ENCODE measurements around the gene PRTN3.

Gene PRTN3

DNA sequence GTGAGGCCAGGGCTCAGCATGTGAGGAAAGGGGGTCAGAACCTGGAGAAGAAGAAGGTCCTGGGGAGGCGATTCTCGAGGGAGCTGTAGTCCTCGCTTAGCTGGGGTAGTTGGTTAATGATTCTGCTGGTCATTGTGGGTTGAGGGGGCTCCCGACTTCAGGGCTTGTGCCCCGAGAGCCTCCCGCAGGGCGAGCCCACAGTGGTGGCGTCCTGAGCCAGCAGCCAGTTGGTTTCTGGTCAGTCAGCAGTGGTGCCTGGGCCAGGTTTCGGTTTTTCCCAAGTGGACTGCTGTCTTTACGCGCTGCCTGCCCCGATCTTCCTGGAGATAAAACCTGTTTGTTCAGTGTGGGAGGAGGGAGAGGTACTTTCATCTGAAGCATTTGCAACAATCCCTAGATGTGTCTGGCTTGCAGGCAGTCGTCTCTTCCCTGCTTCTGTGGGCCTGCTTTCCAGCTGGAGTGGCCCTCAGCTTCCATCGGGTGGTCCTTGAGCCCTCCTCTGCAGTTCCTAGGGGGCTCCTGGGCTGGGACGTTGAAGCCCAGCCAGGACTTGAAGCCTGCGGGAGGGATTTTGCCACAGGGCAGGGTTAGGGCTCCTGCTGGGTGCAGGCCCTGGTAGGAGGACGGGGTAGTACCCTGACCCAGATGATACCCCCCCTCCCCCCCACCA lies 40.3 kb upstream of the PRTN3 start:
- peak overlapping the region; percentile 99; the same call in 1 of the 2 replicates for H3K4me3 ChIP-seq (ENCODE audit: low read depth, low read length)
- no peak for DNase-seq (ENCODE audit: low read depth)
- TF ChIP-seq, protein P1, sequence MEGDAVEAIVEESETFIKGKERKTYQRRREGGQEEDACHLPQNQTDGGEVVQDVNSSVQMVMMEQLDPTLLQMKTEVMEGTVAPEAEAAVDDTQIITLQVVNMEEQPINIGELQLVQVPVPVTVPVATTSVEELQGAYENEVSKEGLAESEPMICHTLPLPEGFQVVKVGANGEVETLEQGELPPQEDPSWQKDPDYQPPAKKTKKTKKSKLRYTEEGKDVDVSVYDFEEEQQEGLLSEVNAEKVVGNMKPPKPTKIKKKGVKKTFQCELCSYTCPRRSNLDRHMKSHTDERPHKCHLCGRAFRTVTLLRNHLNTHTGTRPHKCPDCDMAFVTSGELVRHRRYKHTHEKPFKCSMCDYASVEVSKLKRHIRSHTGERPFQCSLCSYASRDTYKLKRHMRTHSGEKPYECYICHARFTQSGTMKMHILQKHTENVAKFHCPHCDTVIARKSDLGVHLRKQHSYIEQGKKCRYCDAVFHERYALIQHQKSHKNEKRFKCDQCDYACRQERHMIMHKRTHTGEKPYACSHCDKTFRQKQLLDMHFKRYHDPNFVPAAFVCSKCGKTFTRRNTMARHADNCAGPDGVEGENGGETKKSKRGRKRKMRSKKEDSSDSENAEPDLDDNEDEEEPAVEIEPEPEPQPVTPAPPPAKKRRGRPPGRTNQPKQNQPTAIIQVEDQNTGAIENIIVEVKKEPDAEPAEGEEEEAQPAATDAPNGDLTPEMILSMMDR (IDR thresholded peaks at IDR 0.05; ENCODE audit: low read depth, low read length, missing control alignments): no peak

DNA sequence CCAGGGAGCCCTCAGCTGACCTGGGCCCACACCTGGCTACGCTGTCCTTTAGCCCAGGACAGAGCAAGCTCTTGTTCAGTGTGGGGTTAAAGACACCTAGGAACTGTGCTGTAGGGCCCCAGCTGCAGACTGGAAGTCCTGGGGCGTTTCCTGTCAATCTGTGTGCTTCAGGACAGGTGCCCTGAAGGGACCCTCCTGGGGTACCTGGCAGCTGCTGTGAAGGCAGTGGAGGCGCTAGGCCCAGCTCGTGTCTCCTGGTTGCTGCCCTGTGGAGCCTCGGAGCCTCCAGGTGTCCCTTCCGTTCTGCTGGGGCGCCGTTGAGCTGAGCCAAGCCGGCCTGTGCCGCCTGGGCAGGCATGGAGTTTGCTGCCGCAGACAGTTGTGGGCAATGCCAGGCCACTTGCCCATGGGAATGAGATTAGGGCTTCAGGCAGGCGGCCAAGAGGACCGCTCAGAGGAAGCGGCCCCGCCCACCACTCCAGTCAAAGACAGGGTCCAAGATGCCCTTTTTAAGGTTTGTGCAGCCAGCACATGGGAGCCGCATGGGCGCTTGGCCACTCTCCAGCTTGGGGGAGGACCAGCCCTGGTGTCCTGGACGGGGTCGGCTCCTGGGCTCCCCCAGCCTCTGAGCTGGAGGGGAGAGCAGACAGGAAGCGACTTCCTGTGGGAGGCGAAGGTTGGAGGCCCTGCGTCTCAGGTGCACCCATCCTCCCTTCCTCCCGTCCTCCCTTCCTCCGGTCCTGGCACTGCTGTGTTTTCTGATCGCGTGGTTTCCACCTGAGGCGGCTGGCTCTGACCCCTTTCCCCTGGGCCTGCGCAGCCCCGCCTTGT lies 39.6 kb upstream of the PRTN3 start:
- no peak overlapping the region for H3K4me3 ChIP-seq (ENCODE audit: low read depth, low read length)
- TF ChIP-seq, protein P1 (IDR thresholded peaks at IDR 0.05; ENCODE audit: low read depth, low read length, missing control alignments): no peak
- no peak for DNase-seq (ENCODE audit: low read depth)

DNA sequence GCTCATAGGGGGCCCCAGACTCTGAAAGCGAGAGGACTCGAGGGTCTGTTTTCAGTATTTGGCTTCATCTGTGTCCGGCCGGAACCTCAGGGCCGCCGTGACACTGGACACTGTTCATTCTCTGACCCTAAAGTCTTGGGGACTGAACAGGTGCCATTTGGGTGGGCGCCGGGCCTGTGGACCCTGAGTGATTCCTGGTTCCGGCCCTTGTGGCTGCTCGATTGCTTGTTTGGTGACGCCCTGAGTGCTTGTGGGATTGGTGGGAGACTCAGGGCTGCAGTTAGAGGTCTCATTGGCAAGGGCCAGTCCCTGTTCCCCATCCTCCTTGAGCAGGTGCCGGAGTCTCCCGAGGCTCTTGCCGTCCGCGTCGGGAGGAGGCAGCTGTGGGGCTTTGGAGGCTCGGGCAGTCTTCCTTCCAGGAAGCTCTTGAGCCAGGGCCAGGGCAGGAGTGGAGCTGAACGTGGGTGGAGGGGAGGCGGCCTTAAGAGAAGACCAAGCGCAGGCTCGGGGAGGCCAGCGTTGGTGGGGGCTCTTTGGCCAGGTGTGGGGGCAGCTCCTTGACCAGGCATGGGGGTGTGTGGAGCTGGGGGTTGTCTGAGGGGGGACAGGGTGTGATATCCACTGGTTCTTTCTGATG lies 38.8 kb upstream of the PRTN3 start:
- no peak overlapping the region for H3K4me3 ChIP-seq (ENCODE audit: low read depth, low read length)
- TF ChIP-seq, protein P1 (IDR thresholded peaks at IDR 0.05; ENCODE audit: low read depth, low read length, missing control alignments): no peak
- DNase-seq (ENCODE audit: low read depth): no peak

DNA sequence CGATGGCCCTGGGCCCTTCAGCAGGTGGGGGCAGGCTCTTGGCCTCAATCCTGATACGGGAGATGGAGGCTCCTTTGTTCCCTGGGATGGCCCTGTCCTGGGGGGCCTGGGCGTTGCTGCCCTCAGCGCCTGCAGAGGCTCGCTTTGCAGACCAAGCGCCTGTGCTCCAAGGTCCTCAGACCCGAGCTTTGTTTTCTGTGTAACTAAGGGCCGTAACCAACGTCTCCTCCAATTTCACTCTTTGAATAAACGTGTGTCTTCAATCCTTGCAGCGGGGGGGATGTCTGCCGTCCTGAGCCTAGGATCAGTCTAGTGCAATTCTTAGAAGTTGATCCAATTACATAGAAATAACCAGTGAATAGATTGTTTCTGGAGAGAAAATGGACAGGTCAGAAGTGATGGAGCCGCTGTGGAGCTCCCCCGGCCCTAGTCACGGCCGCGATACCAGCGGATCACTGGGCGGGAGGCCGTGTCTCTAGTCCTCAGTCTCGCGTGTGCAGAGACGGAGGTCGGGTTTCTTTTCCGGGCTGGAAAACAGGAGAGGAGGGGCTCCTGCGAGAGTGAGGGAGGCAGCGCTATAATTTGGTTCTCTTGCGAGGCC lies 38.2 kb upstream of the PRTN3 start:
- DNase-seq (ENCODE audit: low read depth): no peak
- TF ChIP-seq, protein P1 (IDR thresholded peaks at IDR 0.05; ENCODE audit: low read depth, low read length, missing control alignments): no peak
- H3K4me3 ChIP-seq (ENCODE audit: low read depth, low read length): no peak overlapping the region

DNA sequence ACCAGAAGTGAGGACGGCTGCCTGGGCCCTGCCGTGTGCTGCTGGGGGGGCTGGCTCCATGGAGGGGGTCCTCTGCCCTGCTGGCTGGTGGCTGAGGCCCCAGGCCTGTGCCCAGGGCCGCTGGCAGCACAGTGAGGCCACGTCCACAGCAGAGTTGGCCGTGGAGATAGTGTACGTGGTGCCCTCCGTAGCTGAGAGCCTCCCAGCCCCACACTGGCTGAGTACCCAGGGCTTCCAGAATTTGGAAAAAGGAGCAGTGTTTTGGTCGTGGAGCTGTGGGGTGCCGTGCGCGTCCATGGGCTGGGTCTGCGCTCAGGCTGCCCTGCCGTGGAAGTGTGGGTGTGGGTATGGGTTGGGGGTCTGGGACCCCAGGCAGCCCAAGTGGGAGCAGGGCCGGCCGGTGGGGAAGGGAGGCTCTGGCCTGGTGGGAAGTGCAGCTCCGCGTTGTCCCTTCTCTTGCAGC lies 37.7 kb upstream of the PRTN3 start:
- TF ChIP-seq, protein P1 (IDR thresholded peaks at IDR 0.05; ENCODE audit: low read depth, low read length, missing control alignments): no peak
- no peak for DNase-seq (ENCODE audit: low read depth)
- no peak overlapping the region for H3K4me3 ChIP-seq (ENCODE audit: low read depth, low read length)

DNA sequence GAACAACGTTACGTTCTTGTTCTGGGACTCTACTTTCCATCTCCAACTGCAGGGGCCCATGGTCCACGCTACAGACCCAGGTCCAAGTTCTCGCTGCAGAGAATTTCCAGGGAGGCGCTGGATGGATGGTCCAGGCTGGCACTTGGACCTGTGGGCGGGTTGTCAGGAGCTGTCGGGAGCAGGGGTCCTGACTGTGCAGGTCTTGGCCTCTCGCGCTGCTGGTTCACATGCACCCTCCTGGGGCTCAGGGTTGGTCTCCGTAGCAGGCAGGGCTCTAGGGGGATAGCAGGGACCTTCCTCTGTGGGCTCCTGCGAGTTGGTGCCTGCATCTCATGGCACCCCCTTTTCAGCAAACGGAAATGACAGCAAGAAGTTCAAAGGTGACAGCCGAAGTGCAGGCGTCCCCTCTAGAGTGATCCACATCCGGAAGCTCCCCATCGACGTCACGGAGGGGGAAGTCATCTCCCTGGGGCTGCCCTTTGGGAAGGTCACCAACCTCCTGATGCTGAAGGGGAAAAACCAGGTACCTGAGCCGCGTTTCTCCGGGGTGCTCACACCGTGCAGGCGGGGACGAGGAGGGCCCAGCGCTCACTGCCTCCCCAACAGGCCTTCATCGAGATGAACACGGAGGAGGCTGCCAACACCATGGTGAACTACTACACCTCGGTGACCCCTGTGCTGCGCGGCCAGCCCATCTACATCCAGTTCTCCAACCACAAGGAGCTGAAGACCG lies 36.9 kb upstream of the PRTN3 start:
- H3K4me3 ChIP-seq (ENCODE audit: low read depth, low read length): no peak overlapping the region
- TF ChIP-seq, protein P1 (IDR thresholded peaks at IDR 0.05; ENCODE audit: low read depth, low read length, missing control alignments): no peak
- DNase-seq (ENCODE audit: low read depth): no peak
